NCI-H524 treated with DMSO at 0.1 percent for 48 hours (cell line): ENCODE results near the gene RHOG.

ENCODE experiments used
- DNase-seq: peaks from one replicate; lab custom pipeline; 2025; lab: John Stamatoyannopoulos, UW

RHOG gene

GRCh38 chr11:3859373-3859881 is 18.7 kb upstream of the RHOG start:
- no peak for DNase-seq

- no peak for DNase-seq
Observed at GRCh38 chr11:3857628-3858027, 16.9 kb upstream of the RHOG start.

GRCh38 chr11:3856856-3857553 is 16.2 kb upstream of the RHOG start:
- no peak for DNase-seq

- no peak for DNase-seq
Observed at GRCh38 chr11:3855808-3856491, 15.2 kb upstream of the RHOG start.

GRCh38 chr11:3854977-3855807 is 14.4 kb upstream of the RHOG start, which contains the start of gene STIM1:
STIM1 (plus strand) TSS chr11:3855664; CDS start chr11:3856271, 607 bp downstream.
- DNase-seq: no peak

- DNase-seq: no peak
Observed at GRCh38 chr11:3854660-3854976, 13.9 kb upstream of the RHOG start.

GRCh38 chr11:3853899-3854659 is 13.3 kb upstream of the RHOG start:
- DNase-seq: no peak

- no peak for DNase-seq
Observed at GRCh38 chr11:3853545-3853842, 12.7 kb upstream of the RHOG start.

GRCh38 chr11:3849297-3849874 is 8.6 kb upstream of the RHOG start:
- DNase-seq: no peak

- no peak for DNase-seq
Observed at GRCh38 chr11:3845670-3846069, 4.9 kb upstream of the RHOG start.

- DNase-seq: no peak
Observed at GRCh38 chr11:3845246-3845645, 4.5 kb upstream of the RHOG start.

- no peak for DNase-seq
Observed at GRCh38 chr11:3843326-3843725, 2.6 kb upstream of the RHOG start.

GRCh38 chr11:3841426-3842350 is 929 bp upstream of the RHOG start:
- peak; percentile 41 for DNase-seq

GRCh38 chr11:3840004-3840869 is 522 bp downstream of the RHOG start:
- DNase-seq: no peak

- DNase-seq: no peak
Observed at GRCh38 chr11:3838504-3838903, 2.3 kb downstream of the RHOG start.

GRCh38 chr11:3837793-3838192 is 3.0 kb downstream of the RHOG start:
- no peak for DNase-seq

GRCh38 chr11:3836903-3837302 is 3.9 kb downstream of the RHOG start:
- no peak for DNase-seq

GRCh38 chr11:3835751-3836150 is 5.0 kb downstream of the RHOG start:
- DNase-seq: no peak

GRCh38 chr11:3834664-3835461 is 5.9 kb downstream of the RHOG start:
- no peak for DNase-seq
